Keratinocyte (primary cell): ENCODE results near the gene ENTPD7. TPM values are rescaled to one million over a fixed set of nuclear protein-coding genes. Genes with fewer than 3 reads are reported as not detected.
A peak's percentile ranks its signal among the peaks of the same experiment; 100 is the strongest.

ENCODE experiments used
- DNase-seq: peaks from one replicate; pipeline ENCODE4 v3.0.0-alpha.2; 2011; ENCODE audit warnings: low read depth, missing footprints, low spot score
- FAIRE-seq: peaks from 2 replicates; lab custom pipeline; 2011; peaks lifted over from hg19 to GRCh38; lab: Jason Lieb, UNC
- H2AFZ ChIP-seq: 2 replicates; pipeline ENCODE4 v1.6.0; 2012; ENCODE audit warnings: low read length, control low read depth, inconsistent platforms; ENCODE audit not compliant: control insufficient read depth
- H3K27ac ChIP-seq: 2 replicates; pipeline ENCODE4 v1.5.1; 2011; ENCODE audit warnings: low read length; ENCODE audit not compliant: control insufficient read depth, insufficient read depth
- H3K27me3 ChIP-seq: 3 replicates; pipeline ENCODE4 v1.6.0; 2011; ENCODE audit warnings: low read length; ENCODE audit not compliant: control insufficient read depth, insufficient read depth; ENCODE audit errors: extremely low read depth
- H3K36me3 ChIP-seq, 2 experiments: 2 replicates in 1 of 2; 3 replicates in 1 of 2; pipeline ENCODE4 v1.5.1; 2011; ENCODE audit warnings: low read length in 2 of 2, mild to moderate bottlenecking in 1 of 2; ENCODE audit not compliant: control insufficient read depth in 2 of 2, insufficient read depth in 2 of 2; ENCODE audit errors: extremely low read depth in 1 of 2
- H3K4me1 ChIP-seq: 3 replicates; pipeline ENCODE4 v1.5.1; 2011; ENCODE audit warnings: low read length; ENCODE audit not compliant: control insufficient read depth, insufficient read depth; ENCODE audit errors: extremely low read depth
- H3K4me2 ChIP-seq: 3 replicates; pipeline ENCODE4 v1.6.0; 2011; ENCODE audit warnings: low read depth, low read length; ENCODE audit not compliant: control insufficient read depth, insufficient read depth; ENCODE audit errors: extremely low read depth
- H3K4me3 ChIP-seq, 3 experiments: fragments of 200-600 bp in 1 of 3; sonication (generic) in 1 of 3; 2 replicates in 2 of 3; 3 replicates in 1 of 3; pipeline ENCODE4 v1.5.1; 2011 to 2016; ENCODE audit warnings: low read length in 3 of 3, mild to moderate bottlenecking in 3 of 3, control low read depth in 2 of 3, inconsistent platforms in 1 of 3, low read depth in 1 of 3, mixed read lengths in 1 of 3, mixed run types in 1 of 3, moderate library complexity in 1 of 3; ENCODE audit not compliant: control insufficient read depth in 2 of 3, insufficient read depth in 2 of 3; ENCODE audit errors: extremely low read depth in 1 of 3
- H3K79me2 ChIP-seq: 2 replicates; pipeline ENCODE4 v1.6.0; 2012; ENCODE audit warnings: low read length; ENCODE audit not compliant: control insufficient read depth, insufficient read depth
- H3K9ac ChIP-seq: 3 replicates; pipeline ENCODE4 v1.6.0; 2011; ENCODE audit warnings: low read length; ENCODE audit not compliant: control insufficient read depth, insufficient read depth; ENCODE audit errors: extremely low read depth
- H3K9me1 ChIP-seq: 3 replicates; pipeline ENCODE4 v1.6.0; 2011; ENCODE audit warnings: low read length; ENCODE audit not compliant: control insufficient read depth, insufficient read depth; ENCODE audit errors: extremely low read depth
- H3K9me3 ChIP-seq: 2 replicates; pipeline ENCODE4 v1.5.1; 2012; ENCODE audit warnings: low read depth, low read length; ENCODE audit not compliant: control insufficient read depth
- H4K20me1 ChIP-seq: 3 replicates; pipeline ENCODE4 v1.6.0; 2011; ENCODE audit warnings: low read length; ENCODE audit not compliant: control insufficient read depth, insufficient read depth; ENCODE audit errors: extremely low read depth
- EZH2 ChIP-seq: IDR thresholded peaks from one replicate; pipeline ENCODE4 v1.6.1; 2012; ENCODE audit warnings: inconsistent platforms, mild to moderate bottlenecking, low read length, moderate library complexity
- dilution Hi-C: fragments of 300-500 bp; cut with MboI; formaldehyde crosslinking; loops from one replicate; pipeline ENCODE4 v1.7.0; 2020; ENCODE audit warnings: low sequenced_read_pairs; ENCODE audit not compliant: extremely low pct_ligation_motif_present
- polyA plus RNA-seq, 5 experiments: library from polyadenylated mRNA; depleted of rRNA in 3 of 5; stranded (reverse) in 3 of 5; stranded (forward) in 1 of 5; unstranded in 1 of 5; fragments of >200 nt; gene quantifications; 1 replicate in 1 of 5; 2 replicates in 3 of 5; 3 replicates in 1 of 5; pipeline versions ENCODE4 v1.2.1 to v1.2.3, GENCODE V29; 2011 to 2012; ENCODE audit warnings: missing spikeins in 2 of 5, low read depth in 1 of 5, low replicate concordance in 1 of 5
- TF ChIP-seq, protein P1 (sequence below), 3 experiments: IDR thresholded peaks in 1 of 3; conservative IDR thresholded peaks in 1 of 3; optimal IDR thresholded peaks in 1 of 3; 2 replicates in 2 of 3; 3 replicates in 1 of 3; pipeline versions ENCODE3 to v1.5.1; 2011; ENCODE audit warnings: low read length in 3 of 3, mild to moderate bottlenecking in 3 of 3, moderate library complexity in 2 of 3, control low read depth in 1 of 3, inconsistent platforms in 1 of 3; ENCODE audit not compliant: insufficient read depth in 2 of 3; ENCODE audit errors: extremely low read depth in 1 of 3

The ENTPD7 gene
- polyA plus RNA-seq, 1 donor (not counting 4 experiments of a cell fraction or from before 2014, with no cell fraction given), result 18.1 TPM

GRCh38 chr10:99720387-99720786, 61.1 kb downstream of the ENTPD7 start:
- Histone ChIP-seq H3K9me3 (no peaks in the 10 kb centered on the region), H4K20me1 (no peaks in the 10 kb centered on the region), H3K4me2 (no peak overlapping the region), H3K4me1 (no peaks in the 10 kb centered on the region), H3K36me3 (peaks cover 18 to 35% of the 10 kb centered on the region in 2 experiments), H3K27ac (no peak overlapping the region), H3K27me3 (no peaks in the 10 kb centered on the region), H2AFZ (no peak overlapping the region), H3K4me3 (no peak overlapping the region), H3K9me1 (no peaks in the 10 kb centered on the region), H3K9ac (no peak overlapping the region), H3K79me2 (no peaks in the 10 kb centered on the region)
- TF ChIP-seq, protein P1, sequence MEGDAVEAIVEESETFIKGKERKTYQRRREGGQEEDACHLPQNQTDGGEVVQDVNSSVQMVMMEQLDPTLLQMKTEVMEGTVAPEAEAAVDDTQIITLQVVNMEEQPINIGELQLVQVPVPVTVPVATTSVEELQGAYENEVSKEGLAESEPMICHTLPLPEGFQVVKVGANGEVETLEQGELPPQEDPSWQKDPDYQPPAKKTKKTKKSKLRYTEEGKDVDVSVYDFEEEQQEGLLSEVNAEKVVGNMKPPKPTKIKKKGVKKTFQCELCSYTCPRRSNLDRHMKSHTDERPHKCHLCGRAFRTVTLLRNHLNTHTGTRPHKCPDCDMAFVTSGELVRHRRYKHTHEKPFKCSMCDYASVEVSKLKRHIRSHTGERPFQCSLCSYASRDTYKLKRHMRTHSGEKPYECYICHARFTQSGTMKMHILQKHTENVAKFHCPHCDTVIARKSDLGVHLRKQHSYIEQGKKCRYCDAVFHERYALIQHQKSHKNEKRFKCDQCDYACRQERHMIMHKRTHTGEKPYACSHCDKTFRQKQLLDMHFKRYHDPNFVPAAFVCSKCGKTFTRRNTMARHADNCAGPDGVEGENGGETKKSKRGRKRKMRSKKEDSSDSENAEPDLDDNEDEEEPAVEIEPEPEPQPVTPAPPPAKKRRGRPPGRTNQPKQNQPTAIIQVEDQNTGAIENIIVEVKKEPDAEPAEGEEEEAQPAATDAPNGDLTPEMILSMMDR (optimal IDR thresholded peaks at IDR 0.05 in 1 of 3, IDR thresholded peaks at IDR 0.05 in 1 of 3, conservative IDR thresholded peaks at IDR 0.05 in 1 of 3; ENCODE audit: extremely low read depth in 1 of 3, insufficient read depth in 2 of 3, low read length in 3 of 3), result no peak
- TF ChIP-seq EZH2, result no peak
- FAIRE-seq (no peak), DNase-seq (no peak)
- dilution Hi-C loops, result no loop called here

- dilution Hi-C loops, result no loop called here
- H3K9ac ChIP-seq, result no peak overlapping the region
- no peak for FAIRE-seq
- no peaks in the 10 kb centered on the region for H4K20me1 ChIP-seq
- H3K4me3 ChIP-seq, result no peak overlapping the region
- no peak overlapping the region for H2AFZ ChIP-seq
- H3K79me2 ChIP-seq, result peaks cover 20% of the 10 kb centered on the region
- peak overlapping the region; percentile 28 for H3K27ac ChIP-seq
- H3K9me1 ChIP-seq, result peaks cover 5% of the 10 kb centered on the region
- H3K27me3 ChIP-seq, result no peaks in the 10 kb centered on the region
- H3K9me3 ChIP-seq, result no peaks in the 10 kb centered on the region
- H3K36me3 ChIP-seq, result peaks cover 9 to 13% of the 10 kb centered on the region in 2 experiments
- peaks cover 19% of the 10 kb centered on the region for H3K4me1 ChIP-seq
- no peak overlapping the region for H3K4me2 ChIP-seq
- TF ChIP-seq, protein P1 (optimal IDR thresholded peaks at IDR 0.05 in 1 of 3, IDR thresholded peaks at IDR 0.05 in 1 of 3, conservative IDR thresholded peaks at IDR 0.05 in 1 of 3; ENCODE audit: extremely low read depth in 1 of 3, insufficient read depth in 2 of 3, low read length in 3 of 3), result no peak
- no peak for TF ChIP-seq EZH2
- DNase-seq, result peak; percentile 35
Measured at GRCh38 chr10:99730026-99730425, 70.7 kb downstream of the ENTPD7 start.
